NCI-H1694 (cell line): Measurements from ENCODE around the gene ACTRT2.

Experiments used
- DNase-seq: peaks from one replicate; lab custom pipeline; 2025; lab: John Stamatoyannopoulos, UW

The ACTRT2 gene

DNA sequence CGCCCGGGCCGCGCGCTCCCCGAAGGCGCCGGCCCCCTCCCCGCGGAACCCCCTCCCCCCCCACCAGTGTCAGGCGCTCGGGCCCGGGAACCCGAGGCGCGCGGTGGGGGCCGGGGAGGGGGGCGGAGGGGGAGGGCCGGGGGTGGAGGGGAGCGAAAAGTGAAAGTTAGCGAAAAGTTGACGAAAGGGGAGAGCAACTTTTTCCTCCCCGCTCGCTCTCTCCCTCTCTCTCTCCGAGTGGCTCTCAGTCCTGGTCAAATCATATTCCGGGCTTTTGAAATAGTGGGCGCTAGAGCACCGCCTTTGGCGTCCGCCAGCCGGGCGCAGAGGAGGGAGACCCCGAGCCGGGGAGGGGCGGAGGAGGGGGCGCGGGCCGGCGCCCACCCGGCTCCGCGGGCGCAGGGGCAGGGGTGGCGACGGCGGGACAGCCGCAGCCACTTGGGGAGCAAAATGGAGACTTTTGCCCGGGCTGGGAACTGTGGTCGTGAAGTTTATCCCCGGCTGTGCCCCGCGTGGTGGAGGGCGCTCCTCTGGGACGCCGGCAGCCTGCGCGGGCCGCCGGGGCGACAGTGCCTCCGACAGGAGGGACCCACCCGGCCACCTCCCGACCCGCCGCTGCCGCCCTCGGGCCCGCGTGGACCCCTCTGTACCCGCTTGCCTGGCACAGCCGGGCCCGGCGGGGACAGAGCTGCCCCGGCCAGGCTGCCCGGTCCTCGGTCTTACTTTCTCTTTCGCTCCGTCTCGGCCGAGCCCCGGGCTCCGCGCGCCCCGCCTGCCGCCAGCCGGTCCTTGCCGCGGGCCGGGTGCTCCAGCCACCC lies 48.4 kb downstream of the ACTRT2 start:
- no peak for DNase-seq

DNA sequence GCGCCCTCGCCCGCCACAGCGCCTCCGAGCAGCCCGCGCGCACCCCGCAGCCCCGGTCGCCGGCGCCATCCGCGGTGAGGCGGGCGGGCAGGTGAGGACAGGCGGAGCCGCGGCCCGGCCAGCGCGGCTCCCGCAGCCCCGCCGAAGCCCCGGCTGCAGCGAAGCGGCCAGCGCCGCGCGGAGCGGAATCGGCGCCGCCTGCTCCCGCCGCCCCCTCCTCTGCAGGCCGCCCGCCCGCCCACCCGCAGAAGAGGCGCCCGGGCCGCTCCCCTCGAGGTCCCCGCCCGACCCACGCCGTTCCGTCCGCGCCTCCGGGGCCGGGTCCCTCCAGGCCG lies 49.0 kb downstream of the ACTRT2 start:
- no peak for DNase-seq

DNA sequence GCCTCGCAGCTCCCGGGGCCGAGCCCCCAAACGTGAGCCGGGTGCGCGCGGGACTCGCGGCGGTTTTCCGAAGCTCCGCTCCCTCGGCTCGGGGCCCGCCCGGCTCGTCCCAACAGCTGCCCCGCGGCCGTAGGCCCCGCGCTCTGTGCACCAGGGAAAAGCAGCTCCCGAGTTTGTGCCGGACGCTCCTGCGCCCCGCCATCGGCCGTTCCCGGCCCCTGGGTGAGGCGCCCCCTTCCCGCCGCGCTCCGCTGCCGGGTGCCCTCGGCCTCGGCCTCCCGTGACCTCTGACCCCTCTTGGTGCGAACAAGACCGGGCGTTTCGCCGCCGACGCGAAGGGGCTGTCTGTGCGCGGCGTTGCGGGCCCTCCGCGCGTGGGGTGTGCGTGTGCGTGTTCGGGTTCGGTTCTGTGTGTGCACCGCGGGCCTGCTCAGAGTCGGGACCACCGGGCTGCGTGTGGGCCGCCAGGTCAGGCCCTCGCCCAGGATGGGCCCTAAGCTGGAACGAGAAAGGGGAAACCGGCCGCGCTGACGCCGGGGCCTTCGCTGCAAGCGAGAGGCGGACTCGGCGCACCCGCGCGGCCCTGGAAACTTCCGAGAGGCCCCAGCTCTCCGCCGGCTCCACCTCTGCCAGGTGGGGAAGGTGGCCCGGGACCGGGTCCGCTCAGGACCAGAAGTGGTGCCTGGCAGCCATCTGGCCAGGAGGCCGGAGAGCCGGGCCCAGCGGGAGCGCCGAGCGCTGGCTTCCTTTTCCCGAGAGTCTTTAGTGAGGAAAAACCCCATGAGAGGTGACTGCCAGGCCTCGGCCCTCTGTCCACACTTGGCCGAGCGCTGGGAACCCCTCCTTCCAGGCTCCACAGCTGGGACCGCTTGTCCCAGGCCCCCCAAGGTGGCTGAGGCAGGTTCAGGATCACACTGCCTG lies 49.6 kb downstream of the ACTRT2 start:
- DNase-seq = no peak

DNA sequence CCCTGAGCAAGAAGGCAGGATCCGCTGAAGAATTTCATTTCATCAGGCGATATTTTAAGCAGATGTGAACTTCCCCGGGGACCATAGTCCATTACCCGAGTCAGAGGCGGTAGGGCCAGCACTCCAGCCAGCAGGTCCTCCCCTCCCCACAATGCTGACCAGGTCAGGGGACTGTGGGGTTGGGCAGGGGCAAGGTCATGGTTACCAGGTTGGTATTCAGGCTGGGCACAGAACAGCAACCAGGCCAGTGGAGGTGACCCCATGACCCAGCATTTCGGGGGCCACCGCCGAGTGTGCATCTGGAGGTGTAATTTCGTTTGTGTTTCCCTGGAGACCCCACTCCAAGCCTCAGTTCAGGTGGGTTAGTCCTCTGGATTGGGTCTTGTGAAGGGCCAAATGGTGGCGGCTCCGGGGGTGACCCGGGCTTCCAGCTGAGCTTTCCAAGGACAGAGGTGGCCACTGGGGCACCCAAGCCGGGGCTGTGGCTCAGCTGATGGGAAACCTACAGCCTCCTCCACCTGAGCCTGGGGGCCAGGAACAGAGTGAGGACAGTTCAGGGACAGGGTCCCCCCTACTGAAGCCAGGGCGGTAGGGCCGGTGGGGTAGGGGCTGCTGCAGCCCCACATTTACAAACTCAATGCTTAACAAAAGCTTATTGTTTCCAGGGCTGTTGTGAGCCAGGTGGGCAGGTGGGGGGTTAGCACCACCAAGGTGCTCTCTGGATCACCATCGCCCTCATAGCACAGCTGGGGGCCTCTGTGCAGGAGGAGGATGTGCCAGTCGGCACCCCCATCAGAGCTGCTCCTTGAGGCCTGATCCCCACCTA lies 50.5 kb downstream of the ACTRT2 start:
- DNase-seq = no peak
